ENCODE data around the gene MAST4. TPM values are rescaled to one million over a fixed set of nuclear protein-coding genes. Genes with fewer than 3 reads are reported as not detected.

The MAST4 gene
- total RNA-seq, 1 experiment from 2014 or later, result 26.5 TPM

DNA sequence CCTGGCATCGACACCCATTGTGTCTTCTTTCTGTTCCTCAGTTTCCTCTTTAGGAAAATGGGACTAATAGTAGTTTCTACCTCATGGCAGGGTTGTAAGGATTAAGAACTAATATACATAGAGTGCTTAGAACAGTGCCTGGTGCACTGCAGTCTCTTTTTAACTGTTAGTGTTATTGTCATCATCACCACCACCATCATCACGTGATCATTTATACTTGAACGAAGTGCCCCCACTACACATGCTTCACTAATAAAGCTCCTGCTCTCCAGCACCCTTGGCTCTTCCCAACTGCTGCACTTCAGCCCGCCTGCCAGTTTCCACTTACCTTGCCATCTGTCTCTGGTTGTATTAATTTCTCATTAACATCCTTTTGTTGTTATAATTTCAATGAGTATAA is 35.8 kb upstream of the MAST4 start:
- intact Hi-C loops (cut with micrococcal nuclease), result no loop called here
- Mint-ChIP-seq H3K36me3 (ENCODE audit: insufficient read depth, unreplicated experiment) (no peaks in the 10 kb centered on the region), H3K9me3 (ENCODE audit: unreplicated experiment) (no peaks in the 10 kb centered on the region), H3K4me3 (ENCODE audit: unreplicated experiment) (no peak overlapping the region), H3K27me3 (ENCODE audit: insufficient read depth, unreplicated experiment) (no peaks in the 10 kb centered on the region), H3K27ac (ENCODE audit: low read depth, unreplicated experiment) (no peak overlapping the region), H3K4me1 (ENCODE audit: insufficient read depth, unreplicated experiment) (no peaks in the 10 kb centered on the region)
- TF ChIP-seq CTCF (IDR thresholded peaks at IDR 0.05; ENCODE audit: unreplicated experiment), result no peak
- no TSS peak for BruUV-seq (replicated peaks)
- DNase-seq (ENCODE audit: unreplicated experiment), result no peak
- CTCF ChIA-PET, result no interaction called here
- POLR2A ChIA-PET, result interaction anchor here (0.6 kb wide), 1 partner anchor 12 kb away, joined by 3 read pairs; no protein-coding TSS in a partner anchor

- intact Hi-C loops (cut with micrococcal nuclease), result no loop called here
- POLR2A ChIA-PET, result interaction anchor here (0.6 kb wide), 1 partner anchor 21 kb away, joined by 4 read pairs; no protein-coding TSS in a partner anchor
Observed at GRCh38 chr5:66561256-66561990, 34.8 kb upstream of the MAST4 start.

GRCh38 chr5:66565878-66566277 is 30.3 kb upstream of the MAST4 start:
- Mint-ChIP-seq H3K27ac (ENCODE audit: low read depth, unreplicated experiment) (no peak overlapping the region), H3K4me1 (ENCODE audit: insufficient read depth, unreplicated experiment) (peaks cover 5% of the 10 kb centered on the region), H3K9me3 (ENCODE audit: unreplicated experiment) (no peaks in the 10 kb centered on the region), H3K36me3 (ENCODE audit: insufficient read depth, unreplicated experiment) (no peaks in the 10 kb centered on the region), H3K27me3 (ENCODE audit: insufficient read depth, unreplicated experiment) (no peaks in the 10 kb centered on the region), H3K4me3 (ENCODE audit: unreplicated experiment) (no peak overlapping the region)
- POLR2A ChIA-PET, result no interaction called here
- intact Hi-C loops (cut with micrococcal nuclease), result no loop called here
- peak; percentile 8 for DNase-seq (ENCODE audit: unreplicated experiment)
- no peak for TF ChIP-seq CTCF (IDR thresholded peaks at IDR 0.05; ENCODE audit: unreplicated experiment)
- CTCF ChIA-PET, result no interaction called here
- no TSS peak for BruUV-seq (replicated peaks)

More at GRCh38 chr5:66561256-66561990, 34.8 kb upstream of the MAST4 start:
- no peaks in the 10 kb centered on the region for H3K9me3 Mint-ChIP-seq (ENCODE audit: unreplicated experiment)
- no peaks in the 10 kb centered on the region for H3K27me3 Mint-ChIP-seq (ENCODE audit: insufficient read depth, unreplicated experiment)
- BruUV-seq (replicated peaks), result no TSS peak
- no peak for DNase-seq (ENCODE audit: unreplicated experiment)
- CTCF ChIA-PET, result interaction anchor here (0.6 to 1.1 kb wide), 2 partner anchors 9 to 253 kb away, joined by 3 read pairs; no protein-coding TSS in a partner anchor
- no peak for TF ChIP-seq CTCF (IDR thresholded peaks at IDR 0.05; ENCODE audit: unreplicated experiment)
- H3K4me3 Mint-ChIP-seq (ENCODE audit: unreplicated experiment), result no peak overlapping the region
- peaks cover 5% of the 10 kb centered on the region for H3K4me1 Mint-ChIP-seq (ENCODE audit: insufficient read depth, unreplicated experiment)
- no peak overlapping the region for H3K27ac Mint-ChIP-seq (ENCODE audit: low read depth, unreplicated experiment)
- no peaks in the 10 kb centered on the region for H3K36me3 Mint-ChIP-seq (ENCODE audit: insufficient read depth, unreplicated experiment)

DNA sequence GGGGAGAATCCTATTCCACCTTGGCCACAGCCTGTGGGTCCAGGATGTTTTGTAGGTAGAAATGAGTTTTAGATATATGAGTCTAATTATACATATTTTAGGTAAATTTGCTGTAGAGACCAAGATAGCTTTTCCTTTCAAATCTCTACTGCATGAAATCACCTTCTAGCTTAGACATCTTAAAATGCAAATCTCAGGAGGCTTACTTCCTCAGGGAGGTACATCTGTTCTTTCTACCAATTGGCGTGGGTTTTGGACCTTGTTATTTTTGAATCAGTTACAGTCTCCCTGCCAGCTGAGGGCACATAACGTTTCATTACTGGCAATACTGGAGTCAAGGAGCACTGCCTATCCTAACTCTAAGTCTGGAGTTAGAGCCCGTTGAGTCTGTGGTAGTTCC is 28.7 kb upstream of the MAST4 start:
- no TSS peak for BruUV-seq (replicated peaks)

More for the DNA sequence above, 28.7 kb upstream of the MAST4 start:
- intact Hi-C loops (cut with micrococcal nuclease), result no loop called here
- POLR2A ChIA-PET, result no interaction called here
- CTCF ChIA-PET, result no interaction called here
- DNase-seq (ENCODE audit: unreplicated experiment), result no peak
- H3K4me1 Mint-ChIP-seq (ENCODE audit: insufficient read depth, unreplicated experiment), result peaks cover 5% of the 10 kb centered on the region
- no peak overlapping the region for H3K27ac Mint-ChIP-seq (ENCODE audit: low read depth, unreplicated experiment)
- no peaks in the 10 kb centered on the region for H3K9me3 Mint-ChIP-seq (ENCODE audit: unreplicated experiment)
- no peak for TF ChIP-seq CTCF (IDR thresholded peaks at IDR 0.05; ENCODE audit: unreplicated experiment)
- H3K4me3 Mint-ChIP-seq (ENCODE audit: unreplicated experiment), result no peak overlapping the region
- H3K27me3 Mint-ChIP-seq (ENCODE audit: insufficient read depth, unreplicated experiment), result peaks cover 15% of the 10 kb centered on the region
- H3K36me3 Mint-ChIP-seq (ENCODE audit: insufficient read depth, unreplicated experiment), result no peaks in the 10 kb centered on the region
